ENCODE measurements around the gene EIF1B.

The EIF1B gene

GRCh38 chr3:40309925-40310695, 603 bp downstream of the EIF1B start:
- DNase-seq, result peak; percentile 50 to 65 (median 56)

- peak; percentile 26 to 41 (median 40) for DNase-seq
Measured at GRCh38 chr3:40310705-40311104, 1.2 kb downstream of the EIF1B start.

GRCh38 chr3:40312661-40313226, 3.2 kb downstream of the EIF1B start:
- DNase-seq, result peak; percentile 66 to 82 (median 76)

GRCh38 chr3:40313975-40314860, 4.7 kb downstream of the EIF1B start:
- peak; percentile 72 to 86 (median 85) for DNase-seq

- peak; percentile 85 to 87 (median 85) for DNase-seq
Measured at GRCh38 chr3:40317061-40317855, 7.8 kb downstream of the EIF1B start.

- DNase-seq, result peak in 2 of 3 donors; percentile 8 to 39
Measured at GRCh38 chr3:40321818-40322217, 12.3 kb downstream of the EIF1B start.

GRCh38 chr3:40323946-40324345, 14.4 kb downstream of the EIF1B start:
- DNase-seq, result no peak

GRCh38 chr3:40324621-40325020, 15.1 kb downstream of the EIF1B start:
- DNase-seq, result no peak

GRCh38 chr3:40325465-40325864, 16.0 kb downstream of the EIF1B start:
- DNase-seq, result no peak

GRCh38 chr3:40328374-40328773, 18.9 kb downstream of the EIF1B start:
- DNase-seq, result no peak

- DNase-seq, result no peak
Measured at GRCh38 chr3:40329071-40329470, 19.6 kb downstream of the EIF1B start.

- no peak for DNase-seq
Measured at GRCh38 chr3:40332684-40333083, 23.2 kb downstream of the EIF1B start.

GRCh38 chr3:40333416-40333815, 23.9 kb downstream of the EIF1B start:
- DNase-seq, result no peak

GRCh38 chr3:40333852-40334251, 24.3 kb downstream of the EIF1B start:
- DNase-seq, result no peak

GRCh38 chr3:40336101-40336500, 26.6 kb downstream of the EIF1B start:
- DNase-seq, result peak in 2 of 3 donors; percentile 7 to 27

GRCh38 chr3:40336511-40337135, 27.1 kb downstream of the EIF1B start:
- DNase-seq, result no peak

- DNase-seq, result no peak
Measured at GRCh38 chr3:40337136-40338108, 27.9 kb downstream of the EIF1B start.

GRCh38 chr3:40339871-40340270, 30.4 kb downstream of the EIF1B start:
- no peak for DNase-seq

GRCh38 chr3:40340541-40341170, 31.1 kb downstream of the EIF1B start:
- DNase-seq, result no peak

- no peak for DNase-seq
Measured at GRCh38 chr3:40341671-40342070, 32.2 kb downstream of the EIF1B start.
